Measurements from ENCODE around the gene HBA2. TPM values are rescaled to one million over a fixed set of nuclear protein-coding genes. Genes with fewer than 3 reads are reported as not detected.

The HBA2 gene
- 1.6 and 1.7 TPM in 2 replicates for total RNA-seq

GRCh38 chr16:172374-172941, at the start of gene HBA2:
TSS of gene HBA2 (plus strand) at chr16:172876. CDS start at chr16:172913, 37 bp downstream.

GRCh38 chr16:152141-153128, 20.2 kb upstream of the HBA2 start, which contains the start of gene HBZ:
TSS of gene HBZ (plus strand) at chr16:152644. CDS start at chr16:152910, 266 bp downstream.

GRCh38 chr16:165539-166374, 6.9 kb upstream of the HBA2 start, which contains the start of gene HBM:
TSS of gene HBM (plus strand) at chr16:165978. CDS start at chr16:165998, 20 bp downstream.

GRCh38 chr16:176477-177382, 4.1 kb downstream of the HBA2 start, which contains the start of gene HBA1:
TSS of gene HBA1 (plus strand) at chr16:176680. CDS start at chr16:176717, 37 bp downstream.

GRCh38 chr16:180101-180675, 7.5 kb downstream of the HBA2 start, which contains the start of gene HBQ1:
TSS of gene HBQ1 (plus strand) at chr16:180459. CDS start at chr16:180487, 28 bp downstream.

Other genes starting within 250 kb of the HBA2 start
- 7.9 and 8.2 TPM in 2 replicates for gene POLR3K, start 119.3 kb upstream of the HBA2 start, total RNA-seq
- 55.0 and 59.3 TPM in 2 replicates for gene SNRNP25, start 119.0 kb upstream of the HBA2 start, total RNA-seq
- 28.2 and 34.0 TPM in 2 replicates for gene RHBDF1, start 100.2 kb upstream of the HBA2 start, total RNA-seq
- gene MPG, start 94.7 kb upstream of the HBA2 start, total RNA-seq, result 166 and 188 TPM in 2 replicates
- gene NPRL3, start 34.2 kb upstream of the HBA2 start, total RNA-seq, result 12.9 and 14.4 TPM in 2 replicates
- not detected in 2 replicates for gene HBZ, start 20.2 kb upstream of the HBA2 start, total RNA-seq
- gene HBM, start 6.9 kb upstream of the HBA2 start, total RNA-seq, result not detected in 2 replicates
- gene HBA1, start 3.8 kb downstream of the HBA2 start, total RNA-seq, result not detected in 2 replicates
- 1.2 and 1.9 TPM in 2 replicates for gene HBQ1, start 7.6 kb downstream of the HBA2 start, total RNA-seq
- 25.6 and 38.5 TPM in 2 replicates for gene LUC7L, start 56.6 kb downstream of the HBA2 start, total RNA-seq
- gene FAM234A, start 61.9 kb downstream of the HBA2 start, total RNA-seq, result 76.9 and 86.8 TPM in 2 replicates
- 0.17 and 0.30 TPM in 2 replicates for gene RGS11, start 103.1 kb downstream of the HBA2 start, total RNA-seq
- gene ARHGDIG, start 107.7 kb downstream of the HBA2 start, total RNA-seq, result not detected in 2 replicates
- gene PDIA2, start 110.3 kb downstream of the HBA2 start, total RNA-seq, result 0.17 and 0.45 TPM in 2 replicates
- 18.0 and 19.0 TPM in 2 replicates for gene AXIN1, start 179.8 kb downstream of the HBA2 start, total RNA-seq
- gene MRPL28, start 197.7 kb downstream of the HBA2 start, total RNA-seq, result 186 and 196 TPM in 2 replicates
- 41.5 and 49.5 TPM in 2 replicates for gene PGAP6, start 209.1 kb downstream of the HBA2 start, total RNA-seq
- 158 and 175 TPM in 2 replicates for gene NME4, start 224.3 kb downstream of the HBA2 start, total RNA-seq
- gene DECR2, start 229.0 kb downstream of the HBA2 start, total RNA-seq, result 21.5 and 24.1 TPM in 2 replicates

Measured in bronchus fibroblast of lung (primary cell).